Posterior vena cava (tissue), 2 donors: ENCODE measurements around the gene IGFLR1. TPM values are rescaled to one million over a fixed set of nuclear protein-coding genes. Genes with fewer than 3 reads are reported as not detected.
"Not testable (repeated sequence)": the region's sequence is repeated elsewhere in the genome, so short reads cannot be mapped to it uniquely, and the experiment has no call there.

ENCODE experiments used
- DNase-seq: peaks from one replicate; pipeline ENCODE4 v3.0.0-alpha.2; 2020; ENCODE audit warnings: low spot score
- intact Hi-C, 2 donors: fragments of 100-400 bp; cut with DNase I; formaldehyde crosslinking; loops; one replicate each; pipeline versions ENCODE4 v1.14.1 to v1.14.2; 2022 to 2023
- total RNA-seq, 2 donors: library from RNA; stranded (reverse); fragmentation: NEBNext Ultra II Directional; extraction: Animal tissue kit (Norgen Biotek cat#: 25700); gene quantifications; one replicate each; pipeline ENCODE4 v1.2.1, GENCODE V29; 2021
- donor health status: DM: yes; HTN: yes; CAD: no.
- donor health status: DM: yes; HTN: yes; CAD: no.

The IGFLR1 gene
- total RNA-seq, 2 donors from 2014 or later, result 4.3 to 9.3 TPM

DNA sequence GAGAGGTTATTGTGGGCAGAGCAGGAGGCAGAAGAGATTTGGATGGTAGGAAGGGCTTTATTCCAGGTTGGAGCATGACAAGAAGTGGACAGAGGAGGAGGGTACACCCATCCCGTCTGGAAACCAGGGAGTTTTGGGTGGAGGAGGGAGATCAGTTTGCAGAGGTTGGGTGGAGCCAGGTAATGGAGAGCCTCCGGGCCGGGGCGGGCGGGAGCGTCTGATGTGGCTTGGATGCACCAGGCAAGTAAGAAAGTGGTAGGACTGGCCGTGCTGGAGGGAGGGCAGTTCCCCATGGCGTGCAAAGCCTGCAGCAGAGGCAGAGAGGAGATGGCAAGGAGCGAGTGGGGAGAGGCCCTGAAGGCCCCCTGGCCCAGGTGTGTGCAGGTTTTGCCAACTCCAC, 10.9 kb downstream of the IGFLR1 start:
- DNase-seq, result no peak
- intact Hi-C loops, result no loop called here

DNA sequence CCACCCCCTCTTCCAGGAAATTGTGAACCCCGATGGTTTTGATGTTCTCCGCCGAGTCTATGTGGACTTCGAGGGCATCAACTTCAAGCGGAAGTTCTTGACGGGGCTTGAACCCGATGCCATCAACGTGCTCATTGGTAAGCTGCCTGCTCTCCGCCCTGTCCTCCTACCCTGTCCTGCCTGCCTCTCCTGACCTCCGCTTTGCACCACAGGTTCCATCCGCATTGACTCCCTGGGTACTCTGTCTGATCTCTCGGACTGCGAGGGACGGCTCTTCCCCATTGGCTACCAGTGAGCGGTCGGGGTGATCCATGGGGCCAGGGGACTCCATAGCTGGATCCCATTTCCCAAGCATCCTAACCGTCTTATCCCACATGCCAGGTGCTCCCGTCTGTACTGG, 11.9 kb downstream of the IGFLR1 start:
- DNase-seq, result no peak
- intact Hi-C loops, result no loop called here

DNA sequence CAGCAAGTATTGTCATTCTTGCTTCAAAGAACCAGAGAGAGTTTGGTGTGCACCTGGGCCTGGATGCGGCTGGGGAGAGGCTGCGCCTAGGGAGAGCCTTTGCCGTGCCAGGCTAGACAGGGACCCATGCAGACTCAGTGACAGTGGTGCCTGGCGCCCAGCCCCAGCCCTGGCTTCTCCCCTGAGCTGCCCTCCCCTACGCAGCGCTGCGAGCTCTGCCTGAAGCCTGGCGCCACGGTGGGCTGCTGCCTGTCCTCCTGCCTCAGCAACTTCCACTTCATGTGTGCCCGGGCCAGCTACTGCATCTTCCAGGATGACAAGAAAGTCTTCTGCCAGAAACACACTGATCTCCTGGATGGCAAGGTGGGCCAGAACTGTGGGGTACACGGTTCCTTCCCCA, 12.5 kb downstream of the IGFLR1 start:
- intact Hi-C loops, result no loop called here
- no peak for DNase-seq

DNA sequence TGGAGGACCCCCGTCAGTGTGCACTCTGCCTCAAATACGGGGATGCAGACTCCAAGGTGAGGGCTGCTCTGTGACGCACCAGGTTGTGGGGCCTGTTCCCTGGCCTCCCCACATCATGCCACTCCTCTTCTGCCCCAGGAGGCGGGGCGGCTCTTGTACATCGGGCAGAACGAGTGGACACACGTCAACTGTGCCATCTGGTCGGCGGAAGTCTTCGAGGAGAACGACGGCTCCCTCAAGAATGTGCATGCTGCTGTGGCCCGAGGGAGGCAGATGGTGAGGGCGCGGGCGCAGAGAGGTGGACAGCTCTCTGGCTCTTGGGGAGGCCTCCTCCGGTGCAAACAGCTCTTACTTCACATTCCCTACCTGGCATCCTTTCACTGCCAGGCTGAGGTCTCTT, 13.2 kb downstream of the IGFLR1 start:
- no peak for DNase-seq
- intact Hi-C loops, result no loop called here

DNA sequence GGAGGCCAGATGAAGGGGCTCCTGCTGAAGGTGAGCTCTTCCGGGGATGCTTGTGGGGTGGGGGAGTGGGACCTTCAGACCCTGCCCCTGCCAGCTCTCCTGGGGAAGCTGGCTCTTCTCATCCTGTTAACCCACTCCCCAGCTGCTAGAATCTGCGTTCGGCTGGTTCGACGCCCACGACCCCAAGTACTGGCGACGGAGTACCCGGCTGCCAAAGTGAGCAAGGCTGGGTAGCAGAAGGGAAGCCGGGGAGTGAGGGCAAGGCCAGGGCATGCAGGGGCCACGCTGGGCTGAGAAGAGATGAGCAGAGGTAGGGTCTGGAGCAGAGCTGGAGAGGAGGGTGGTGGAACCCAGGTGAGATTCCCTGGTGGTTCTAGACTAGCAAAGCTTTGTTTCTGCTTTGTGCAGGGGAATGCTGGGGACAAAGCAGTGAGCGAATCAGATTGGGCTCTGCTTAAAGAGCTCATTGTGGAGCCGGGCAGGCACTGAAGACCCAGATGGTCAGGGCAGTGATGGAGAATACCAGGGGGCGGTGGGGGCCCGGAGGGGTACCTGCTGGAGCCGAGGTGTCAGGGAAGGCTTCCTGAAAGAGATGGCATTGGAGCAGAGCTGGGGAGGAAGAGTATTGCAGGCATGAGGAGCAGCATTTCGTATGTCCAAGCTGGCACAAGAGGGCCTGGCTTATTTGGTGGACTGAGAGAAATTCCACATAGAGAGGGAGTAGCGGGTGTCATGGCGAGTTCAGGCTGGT, 14.1 kb downstream of the IGFLR1 start:
- no peak for DNase-seq
- intact Hi-C loops, result no loop called here

DNA sequence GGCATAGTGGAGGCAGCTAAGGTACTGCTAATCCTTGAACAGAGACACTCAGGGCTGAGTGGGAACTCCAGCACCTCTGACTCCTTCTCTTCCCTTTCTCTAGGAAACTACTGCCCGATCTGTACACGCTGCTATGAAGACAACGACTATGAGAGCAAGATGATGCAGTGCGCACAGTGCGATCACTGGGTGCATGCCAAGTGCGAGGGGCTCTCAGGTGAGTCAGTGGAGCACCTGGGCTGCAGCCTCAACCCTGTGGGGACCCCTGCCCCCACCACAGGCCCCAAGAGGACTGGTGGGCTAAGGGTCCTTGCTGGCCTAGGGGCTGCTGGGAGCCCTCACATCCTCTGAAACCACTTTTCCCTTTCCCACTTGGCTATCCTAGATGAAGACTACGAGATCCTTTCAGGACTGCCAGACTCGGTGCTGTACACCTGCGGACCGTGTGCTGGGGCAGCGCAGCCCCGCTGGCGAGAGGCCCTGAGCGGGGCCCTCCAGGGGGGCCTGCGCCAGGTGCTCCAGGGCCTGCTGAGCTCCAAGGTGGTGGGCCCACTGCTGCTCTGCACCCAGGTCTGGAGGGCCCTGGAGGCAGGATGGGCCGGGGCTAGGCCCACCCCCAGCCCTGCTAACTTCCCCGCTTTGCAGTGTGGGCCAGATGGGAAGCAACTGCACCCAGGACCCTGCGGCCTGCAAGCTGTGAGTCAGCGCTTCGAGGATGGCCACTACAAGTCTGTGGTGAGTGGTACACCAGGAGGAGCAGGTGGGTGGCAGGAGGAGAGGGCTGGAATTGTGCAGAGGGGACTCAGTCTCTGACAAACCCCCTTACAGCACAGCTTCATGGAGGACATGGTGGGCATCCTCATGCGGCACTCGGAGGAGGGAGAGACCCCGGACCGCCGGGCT, 14.9 kb downstream of the IGFLR1 start:
- intact Hi-C loops, result no loop called here
- DNase-seq, result no peak

DNA sequence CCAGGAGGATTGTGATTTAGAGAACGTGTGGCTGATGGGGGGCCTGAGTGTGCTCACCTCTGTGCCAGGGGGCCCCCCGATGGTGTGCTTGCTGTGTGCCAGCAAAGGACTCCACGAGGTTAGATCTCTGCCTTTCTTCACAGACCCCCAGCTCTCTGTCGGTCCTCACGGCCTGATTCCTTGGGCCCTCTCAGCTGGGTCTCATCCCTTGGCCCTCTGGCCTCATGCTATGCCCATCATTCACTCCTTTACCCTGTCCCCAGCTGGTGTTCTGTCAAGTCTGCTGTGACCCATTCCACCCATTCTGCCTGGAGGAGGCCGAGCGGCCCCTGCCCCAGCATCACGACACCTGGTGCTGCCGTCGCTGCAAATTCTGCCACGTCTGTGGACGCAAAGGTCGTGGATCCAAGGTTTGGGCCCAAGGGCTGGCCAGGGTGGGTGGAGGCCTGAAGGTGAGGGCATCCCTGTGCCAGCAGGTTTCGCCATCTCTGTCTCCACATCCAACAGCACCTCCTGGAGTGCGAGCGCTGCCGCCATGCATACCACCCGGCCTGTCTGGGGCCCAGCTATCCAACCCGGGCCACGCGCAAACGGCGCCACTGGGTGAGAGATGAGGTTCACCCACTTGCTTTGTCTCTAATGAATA, 16.9 kb downstream of the IGFLR1 start:
- no peak for DNase-seq
- intact Hi-C loops, result no loop called here

DNA sequence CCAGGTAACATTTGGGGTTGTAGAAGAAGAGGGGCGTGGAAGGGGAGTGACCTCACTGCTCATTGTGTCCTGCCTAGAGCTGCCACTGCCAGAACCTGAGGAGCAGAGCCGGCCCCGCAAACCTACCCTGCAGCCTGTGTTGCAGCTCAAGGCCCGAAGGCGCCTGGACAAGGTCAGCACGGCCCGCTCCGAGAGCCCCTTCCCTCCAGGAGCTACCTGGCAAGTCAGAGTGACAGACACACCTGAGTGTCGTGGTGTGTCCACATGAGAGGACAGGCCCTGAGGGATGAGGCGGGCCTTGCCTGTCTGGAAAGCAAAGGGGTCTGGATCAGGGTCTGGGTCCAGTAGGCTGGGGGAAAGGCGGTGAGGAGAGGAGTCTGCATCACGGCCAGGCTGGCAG, 17.7 kb downstream of the IGFLR1 start:
- intact Hi-C loops, result no loop called here
- no peak for DNase-seq

DNA sequence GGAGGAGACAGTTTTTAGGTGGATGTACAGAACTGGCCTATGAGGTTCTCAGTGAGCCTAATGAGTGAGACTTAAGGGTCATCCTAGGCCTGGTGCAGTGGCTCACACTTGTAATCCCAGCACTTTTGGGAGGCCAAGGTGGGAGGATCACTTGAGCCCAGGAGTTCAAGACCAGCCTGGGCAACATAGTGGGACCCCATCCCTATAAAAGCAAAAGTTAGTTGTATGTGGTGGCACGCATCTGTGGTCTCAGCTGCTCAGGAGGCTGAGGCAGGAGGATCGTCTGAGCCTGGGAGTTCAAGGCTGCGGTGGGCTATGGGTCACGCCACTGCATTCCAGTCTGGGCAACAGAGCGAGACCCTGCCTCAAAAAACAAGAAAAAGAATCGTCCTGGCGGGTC, 18.1 kb downstream of the IGFLR1 start:
- intact Hi-C loops, result not testable (repeated sequence)

DNA sequence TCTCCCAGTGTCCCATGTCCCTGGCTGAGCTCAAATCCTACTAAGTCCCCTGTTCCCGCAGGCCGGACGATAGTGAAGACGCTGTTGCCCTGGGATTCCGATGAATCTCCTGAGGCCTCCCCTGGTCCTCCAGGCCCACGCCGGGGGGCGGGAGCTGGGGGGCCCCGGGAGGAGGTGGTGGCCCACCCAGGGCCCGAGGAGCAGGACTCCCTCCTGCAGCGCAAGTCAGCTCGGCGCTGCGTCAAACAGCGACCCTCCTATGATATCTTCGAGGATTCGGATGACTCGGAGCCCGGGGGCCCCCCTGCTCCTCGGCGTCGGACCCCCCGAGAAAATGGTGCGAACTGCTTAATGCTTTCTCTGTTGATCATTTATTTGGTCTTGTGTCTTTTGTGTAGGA, 18.6 kb downstream of the IGFLR1 start:
- intact Hi-C loops, result no loop called here
- DNase-seq, result no peak

More for the DNA sequence above, 18.1 kb downstream of the IGFLR1 start:
- DNase-seq, result not testable (repeated sequence)

DNA sequence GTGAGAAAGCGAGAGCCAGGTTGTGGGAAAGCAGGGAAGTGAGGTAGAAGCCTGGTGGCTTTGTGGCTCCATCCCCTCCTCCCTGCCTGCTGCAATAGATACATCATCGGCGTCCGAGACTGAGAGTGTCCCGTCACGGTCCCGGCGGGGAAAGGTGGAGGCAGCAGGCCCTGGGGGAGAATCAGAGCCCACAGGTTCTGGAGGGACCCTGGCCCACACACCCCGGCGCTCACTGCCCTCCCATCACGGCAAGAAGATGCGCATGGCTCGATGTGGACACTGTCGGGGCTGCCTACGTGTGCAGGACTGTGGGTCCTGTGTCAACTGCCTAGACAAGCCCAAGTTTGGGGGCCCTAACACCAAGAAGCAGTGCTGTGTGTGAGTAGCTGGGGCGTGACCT, 19.4 kb downstream of the IGFLR1 start:
- DNase-seq, result no peak
- intact Hi-C loops, result no loop called here

DNA sequence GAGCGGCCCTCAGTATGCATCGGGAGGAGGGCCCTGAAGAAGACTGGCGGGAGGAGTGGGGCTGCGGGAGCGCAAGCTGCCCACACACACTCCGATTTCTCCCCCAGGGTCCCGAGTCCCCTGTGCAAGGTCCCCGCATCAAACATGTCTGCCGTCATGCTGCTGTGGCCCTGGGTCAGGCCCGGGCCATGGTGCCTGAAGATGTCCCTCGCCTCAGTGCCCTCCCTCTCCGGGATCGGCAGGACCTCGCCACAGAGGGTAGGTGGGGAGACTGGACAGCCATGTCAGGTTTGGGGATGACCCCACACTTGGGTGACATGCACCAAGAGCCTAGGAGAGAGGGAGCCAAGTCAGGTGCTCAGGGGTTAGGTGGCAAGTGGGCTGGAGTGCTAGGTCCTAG, 19.8 kb downstream of the IGFLR1 start:
- DNase-seq, result no peak
- intact Hi-C loops, result no loop called here

DNA sequence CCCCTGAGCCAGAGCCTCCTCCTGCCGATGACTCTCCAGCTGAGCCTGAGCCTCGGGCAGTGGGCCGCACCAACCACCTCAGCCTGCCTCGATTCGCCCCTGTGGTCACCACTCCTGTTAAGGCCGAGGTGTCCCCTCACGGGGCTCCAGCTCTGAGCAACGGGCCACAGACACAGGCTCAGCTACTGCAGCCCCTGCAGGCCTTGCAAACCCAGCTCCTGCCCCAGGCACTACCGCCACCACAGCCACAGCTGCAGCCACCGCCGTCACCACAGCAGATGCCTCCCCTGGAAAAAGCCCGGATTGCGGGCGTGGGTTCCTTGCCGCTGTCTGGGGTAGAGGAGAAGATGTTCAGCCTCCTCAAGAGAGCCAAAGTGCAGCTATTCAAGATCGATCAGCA, 20.9 kb downstream of the IGFLR1 start:
- DNase-seq, result no peak
- intact Hi-C loops, result no loop called here

DNA sequence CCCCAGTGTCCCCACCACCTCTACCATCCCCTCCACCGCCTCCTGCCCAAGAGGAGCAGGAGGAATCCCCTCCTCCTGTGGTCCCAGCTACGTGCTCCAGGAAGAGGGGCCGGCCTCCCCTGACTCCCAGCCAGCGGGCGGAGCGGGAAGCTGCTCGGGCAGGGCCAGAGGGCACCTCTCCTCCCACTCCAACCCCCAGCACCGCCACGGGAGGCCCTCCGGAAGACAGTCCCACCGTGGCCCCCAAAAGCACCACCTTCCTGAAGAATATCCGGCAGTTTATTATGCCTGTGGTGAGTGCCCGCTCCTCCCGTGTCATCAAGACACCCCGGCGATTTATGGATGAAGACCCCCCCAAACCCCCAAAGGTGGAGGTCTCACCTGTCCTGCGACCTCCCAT, 21.6 kb downstream of the IGFLR1 start:
- intact Hi-C loops, result no loop called here
- DNase-seq, result no peak

DNA sequence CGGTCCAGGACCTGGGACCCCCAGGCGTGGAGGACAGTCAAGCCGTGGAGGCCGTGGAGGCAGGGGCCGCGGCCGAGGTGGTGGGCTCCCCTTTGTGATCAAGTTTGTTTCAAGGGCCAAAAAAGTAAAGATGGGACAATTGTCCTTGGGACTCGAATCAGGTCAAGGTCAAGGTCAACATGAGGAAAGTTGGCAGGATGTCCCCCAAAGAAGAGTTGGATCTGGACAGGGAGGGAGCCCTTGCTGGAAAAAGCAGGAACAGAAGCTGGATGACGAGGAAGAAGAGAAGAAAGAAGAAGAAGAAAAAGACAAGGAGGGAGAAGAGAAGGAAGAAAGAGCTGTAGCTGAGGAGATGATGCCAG, 22.1 kb downstream of the IGFLR1 start:
- intact Hi-C loops, result no loop called here
- peak; percentile 74 for DNase-seq

DNA sequence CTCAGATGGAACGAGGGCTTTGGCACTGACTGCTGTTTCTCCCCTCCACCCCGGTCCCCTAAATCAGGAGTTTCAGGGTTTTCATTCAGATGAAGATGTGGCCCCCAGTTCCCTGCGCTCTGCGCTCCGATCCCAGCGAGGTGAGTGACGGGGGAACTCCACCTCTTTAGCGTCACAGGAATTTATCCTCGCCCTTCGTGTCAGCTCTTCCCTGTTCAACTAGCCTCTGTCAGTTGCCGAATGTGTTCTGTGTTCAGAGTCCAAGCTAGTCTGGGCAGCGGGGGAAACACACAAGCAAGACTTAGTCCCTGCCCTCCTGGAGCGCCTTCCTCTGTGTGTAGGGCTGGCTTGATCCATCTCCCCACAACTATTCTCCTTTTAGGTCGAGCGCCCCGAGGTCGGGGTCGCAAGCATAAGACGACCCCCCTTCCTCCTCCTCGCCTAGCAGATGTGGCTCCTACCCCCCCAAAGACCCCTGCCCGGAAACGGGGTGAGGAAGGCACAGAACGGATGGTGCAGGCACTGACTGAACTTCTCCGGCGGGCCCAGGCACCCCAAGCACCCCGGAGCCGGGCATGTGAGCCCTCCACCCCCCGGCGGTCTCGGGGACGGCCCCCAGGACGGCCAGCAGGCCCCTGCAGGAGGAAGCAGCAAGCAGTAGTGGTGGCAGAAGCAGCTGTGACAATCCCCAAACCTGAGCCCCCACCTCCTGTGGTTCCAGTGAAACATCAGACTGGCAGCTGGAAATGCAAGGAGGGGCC, 22.7 kb downstream of the IGFLR1 start:
- no peak for DNase-seq
- intact Hi-C loops, result loop anchor here in 1 of 2 donors (10.0 kb wide), 1 partner anchor 215 kb away; the partner anchor contains the start of gene LRFN3

DNA sequence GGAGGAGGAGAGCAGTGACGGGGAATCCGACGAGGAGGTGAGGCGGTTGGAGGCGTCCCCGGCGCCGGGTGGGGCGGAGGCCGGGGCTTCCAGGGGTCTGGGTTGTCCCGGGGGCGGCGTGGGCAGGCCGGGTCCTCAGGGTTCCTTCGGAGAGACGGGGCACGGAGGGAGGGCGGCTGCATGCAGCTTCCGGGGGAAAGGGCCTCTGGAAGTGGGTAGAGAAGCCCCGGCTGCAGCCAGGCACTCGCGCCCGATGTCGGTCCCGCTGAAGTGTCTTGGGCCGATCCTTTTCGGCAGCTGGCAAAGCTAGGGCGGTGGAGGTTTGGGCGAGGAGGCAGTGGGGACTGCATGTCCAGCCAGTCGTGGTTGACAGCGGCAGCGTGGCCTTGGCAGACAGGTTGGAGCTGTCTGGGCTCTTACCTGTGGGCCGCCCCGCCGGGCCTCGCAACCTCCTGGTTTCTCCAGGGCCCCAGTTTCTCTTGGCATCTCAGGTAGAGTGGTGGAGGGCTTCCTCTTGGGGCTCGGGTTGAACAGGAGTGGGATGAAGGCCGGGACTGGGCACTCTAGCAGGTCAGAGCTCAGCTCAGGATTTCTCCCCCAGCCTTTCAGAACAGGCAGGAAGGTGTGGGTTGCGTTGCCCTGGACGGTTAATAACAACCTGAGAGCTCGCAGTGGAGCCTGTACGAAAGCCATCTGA, 23.8 kb downstream of the IGFLR1 start:
- intact Hi-C loops, result loop anchor here in 1 of 2 donors (10.0 kb wide), 1 partner anchor 216 kb away; the partner anchor contains the start of gene LRFN3
- DNase-seq, result peak; percentile 88

DNA sequence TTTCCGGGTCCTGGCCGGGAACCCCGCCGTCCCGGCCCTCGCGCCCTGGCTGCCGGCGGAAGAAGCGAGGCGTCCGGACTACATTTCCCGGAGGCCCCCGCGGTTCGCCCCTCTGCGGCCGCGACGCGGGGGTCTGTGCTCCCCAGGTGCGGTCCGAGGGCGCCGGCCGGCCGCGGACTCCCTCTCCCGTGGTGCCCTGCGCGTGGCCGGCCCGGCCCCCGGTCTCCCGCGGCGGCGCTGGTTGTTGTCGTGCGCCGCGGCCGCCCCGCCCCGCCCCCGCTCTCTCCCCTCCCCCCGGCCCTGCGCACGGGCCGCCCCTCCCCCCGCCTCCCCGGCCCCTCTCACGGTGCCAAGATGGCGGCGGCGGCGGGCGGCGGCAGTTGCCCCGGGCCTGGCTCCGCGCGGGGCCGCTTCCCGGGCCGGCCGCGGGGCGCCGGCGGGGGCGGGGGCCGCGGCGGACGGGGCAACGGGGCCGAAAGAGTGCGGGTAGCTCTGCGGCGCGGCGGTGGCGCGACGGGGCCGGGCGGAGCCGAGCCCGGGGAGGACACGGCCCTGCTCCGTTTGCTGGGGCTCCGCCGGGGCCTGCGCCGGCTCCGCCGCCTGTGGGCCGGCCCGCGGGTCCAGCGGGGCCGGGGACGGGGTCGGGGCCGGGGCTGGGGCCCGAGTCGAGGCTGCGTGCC, 24.4 kb downstream of the IGFLR1 start, which contains the start of gene KMT2B:
KMT2B (plus strand) TSS at position 339 of the 680 bp plus-strand sequence; CDS start at position 355, 16 bp downstream.
- DNase-seq, result no peak
- intact Hi-C loops, result loop anchor here in 1 of 2 donors (10.0 kb wide), 1 partner anchor 217 kb away; the partner anchor contains the start of gene LRFN3
